HepG2 (cell line): ENCODE measurements around the gene COQ3. TPM values are rescaled to one million over a fixed set of nuclear protein-coding genes. Genes with fewer than 3 reads are reported as not detected.

Experiments
- ATAC-seq: fragments of 200-7000 bp; cut with Tn5 transposase; 3 replicates; pipeline ENCODE4 v1.9.1; 2020; ENCODE audit warnings: mild to moderate bottlenecking, moderate library complexity
- BruUV-seq: library from RNA; stranded (reverse); fragments of 400-500 nt; replicated peaks from 2 replicates; lab custom pipeline; 2021; lab: Mats Ljungman, UMichigan
- CTCF ChIA-PET: fragments of 300-600 bp; formaldehyde crosslinking; extraction: SDS; loops from one replicate; lab custom pipeline; 2021; ENCODE audit warnings: low total read pairs, inconsistent platforms, low intra/inter-chr PET ratio; lab: Yijun Ruan, JAX
- POLR2A ChIA-PET: fragments of 350-600 bp; sonication (Branson Sonifier 250); formaldehyde crosslinking; loops from one replicate; lab custom pipeline; 2020; ENCODE audit warnings: antibody characterized with exemption, inconsistent platforms; lab: Yijun Ruan, JAX
- DNase-seq: peaks from one replicate; pipeline ENCODE4 v3.0.0-alpha.2; 2015; ENCODE audit warnings: low spot score
- FAIRE-seq: peaks from 3 replicates; lab custom pipeline; 2011; peaks lifted over from hg19 to GRCh38; lab: Jason Lieb, UNC
- H2AFZ ChIP-seq: one replicate; pipeline ENCODE4 v1.6.1; 2011; ENCODE audit warnings: low read length, inconsistent platforms
- H3K27ac ChIP-seq: fragments of 300-600 bp; 3 replicates; pipeline ENCODE4 v1.8.0; 2011; ENCODE audit warnings: mixed run types, mild to moderate bottlenecking, mixed read lengths, low read length, inconsistent platforms; ENCODE audit not compliant: insufficient read depth; ENCODE audit errors: extremely low read length
- H3K27me3 ChIP-seq, 2 experiments: fragments of 200-600 bp in 1 of 2; 2 replicates in 1 of 2; 3 replicates in 1 of 2; pipeline versions ENCODE4 v1.6.0 to v1.8.0; 2011; ENCODE audit warnings: low read length in 2 of 2, mild to moderate bottlenecking in 2 of 2, moderate library complexity in 2 of 2, inconsistent platforms in 1 of 2; ENCODE audit not compliant: insufficient read depth in 2 of 2, control insufficient read depth in 1 of 2
- H3K36me3 ChIP-seq, 2 experiments: fragments of 200-600 bp in 1 of 2; replicated peaks in 1 of 2; 2 replicates in 1 of 2; 3 replicates in 1 of 2; pipeline versions ENCODE4 v1.5.1 to v1.8.0; 2011; ENCODE audit warnings: low read length in 2 of 2, inconsistent platforms in 1 of 2; ENCODE audit not compliant: insufficient read depth in 2 of 2, control insufficient read depth in 1 of 2
- H3K4me1 ChIP-seq: 2 replicates; pipeline ENCODE4 v1.5.1; 2012; ENCODE audit warnings: low read length, inconsistent platforms; ENCODE audit not compliant: insufficient read depth
- H3K4me2 ChIP-seq: 2 replicates; pipeline ENCODE4 v1.6.0; 2011; ENCODE audit warnings: low read depth, low read length, inconsistent platforms
- H3K4me3 ChIP-seq, 3 experiments: fragments of 200-600 bp in 1 of 3; sonication (generic), shearing (Covaris generic) in 1 of 3; replicated peaks in 1 of 3; 2 replicates each; pipeline ENCODE4 v1.5.1; 2011 to 2016; ENCODE audit warnings: low read length in 3 of 3, inconsistent platforms in 2 of 3, low read depth in 2 of 3, mild to moderate bottlenecking in 2 of 3, control low read depth in 1 of 3, mixed read lengths in 1 of 3; ENCODE audit not compliant: insufficient read depth in 1 of 3
- H3K79me2 ChIP-seq: one replicate; pipeline ENCODE4 v1.6.1; 2011; ENCODE audit warnings: low read length, inconsistent platforms; ENCODE audit not compliant: insufficient read depth
- H3K9ac ChIP-seq: 2 replicates; pipeline ENCODE4 v1.6.0; 2011; ENCODE audit warnings: mild to moderate bottlenecking, low read depth, low read length, inconsistent platforms; ENCODE audit not compliant: insufficient read depth
- H3K9me3 ChIP-seq: 2 replicates; pipeline ENCODE4 v1.5.1; 2012; ENCODE audit warnings: mild to moderate bottlenecking, low read length
- H4K20me1 ChIP-seq: 2 replicates; pipeline ENCODE4 v1.6.0; 2011; ENCODE audit warnings: inconsistent platforms, mild to moderate bottlenecking, low read length, moderate library complexity; ENCODE audit not compliant: insufficient read depth
- ARNTL ChIP-seq: sonication (generic); formaldehyde crosslinking; IDR thresholded peaks from 2 replicates; pipeline ENCODE4 v1.4.0; 2020; ENCODE audit warnings: mild to moderate bottlenecking, missing genetic modification reagents
- ATF7 ChIP-seq, 2 experiments: fragments of 450-650 bp in 1 of 2; sonication (generic) in 1 of 2; formaldehyde crosslinking in 1 of 2; IDR thresholded peaks; 2 replicates each; pipeline versions ENCODE4 v1.4.0 to v1.6.1; 2016 to 2020; ENCODE audit warnings: antibody characterized with exemption in 1 of 2, mild to moderate bottlenecking in 1 of 2, missing genetic modification reagents in 1 of 2
- CEBPB ChIP-seq: IDR thresholded peaks from 2 replicates; pipeline ENCODE4 v1.6.1; 2011; ENCODE audit warnings: low read depth, low read length, improper control_type of control experiment, borderline replicate concordance
- CREM ChIP-seq, 2 experiments: sonication (generic) in 1 of 2; formaldehyde crosslinking in 1 of 2; IDR thresholded peaks; 2 replicates each; pipeline versions ENCODE4 v1.4.0 to v1.6.1; 2016 to 2020; ENCODE audit warnings: antibody characterized with exemption in 1 of 2, mild to moderate bottlenecking in 1 of 2, missing genetic modification reagents in 1 of 2
- GATAD1 ChIP-seq: IDR thresholded peaks from 2 replicates; pipeline ENCODE4 v1.6.1; 2016; ENCODE audit warnings: missing genetic modification reagents, missing compliant biosample characterization
- GZF1 ChIP-seq: sonication (generic); formaldehyde crosslinking; IDR thresholded peaks from 2 replicates; pipeline ENCODE4 v1.5.1; 2020; ENCODE audit warnings: mild to moderate bottlenecking, missing genetic modification reagents
- HMG20A ChIP-seq: IDR thresholded peaks from 2 replicates; pipeline ENCODE4 v1.6.1; 2016; ENCODE audit warnings: borderline replicate concordance
- MIER2 ChIP-seq: IDR thresholded peaks from 2 replicates; pipeline ENCODE4 v1.6.1; 2016; ENCODE audit warnings: missing biosample characterization, missing genetic modification reagents
- RBAK ChIP-seq: sonication (generic); formaldehyde crosslinking; IDR thresholded peaks from 2 replicates; pipeline ENCODE4 v1.5.1; 2020; ENCODE audit warnings: mild to moderate bottlenecking, missing genetic modification reagents
- SP2 ChIP-seq: sonication (generic); formaldehyde crosslinking; IDR thresholded peaks from 2 replicates; pipeline ENCODE4 v1.5.1; 2020; ENCODE audit warnings: mild to moderate bottlenecking, missing genetic modification reagents
- THAP8 ChIP-seq: sonication (generic); formaldehyde crosslinking; IDR thresholded peaks from 2 replicates; pipeline ENCODE4 v1.5.1; 2020; ENCODE audit warnings: missing genetic modification reagents, mild to moderate bottlenecking, borderline replicate concordance
- ZC3H4 ChIP-seq: sonication (generic); formaldehyde crosslinking; IDR thresholded peaks from 2 replicates; pipeline ENCODE4 v1.4.0; 2020; ENCODE audit warnings: missing genetic modification reagents, borderline replicate concordance
- ZFP91 ChIP-seq: sonication (generic); formaldehyde crosslinking; IDR thresholded peaks from 2 replicates; pipeline ENCODE4 v1.9.0; 2022; ENCODE audit warnings: missing genetic modification reagents, mild to moderate bottlenecking, borderline replicate concordance
- ZNF235 ChIP-seq: sonication (generic); formaldehyde crosslinking; IDR thresholded peaks from 2 replicates; pipeline ENCODE4 v1.8.1; 2023; ENCODE audit warnings: mild to moderate bottlenecking, missing genetic modification reagents, borderline replicate concordance
- ZNF282 ChIP-seq: fragments of 450-650 bp; IDR thresholded peaks from 2 replicates; pipeline ENCODE4 v1.6.1; 2018; ENCODE audit not compliant: partially characterized antibody
- ZNF75D ChIP-seq: sonication (generic); formaldehyde crosslinking; IDR thresholded peaks from 2 replicates; pipeline ENCODE4 v1.8.1; 2023; ENCODE audit warnings: missing genetic modification reagents, mild to moderate bottlenecking, borderline replicate concordance
- ZNF772 ChIP-seq: sonication (generic); formaldehyde crosslinking; IDR thresholded peaks from 2 replicates; pipeline ENCODE4 v1.5.0; 2020; ENCODE audit warnings: mild to moderate bottlenecking, missing genetic modification reagents
- ZNF777 ChIP-seq: sonication (generic); formaldehyde crosslinking; IDR thresholded peaks from 2 replicates; pipeline ENCODE4 v1.4.0; 2020; ENCODE audit warnings: missing genetic modification reagents
- in situ Hi-C: cut with HindIII; loops from 2 replicates; pipeline ENCODE4 v1.10.0; 2017; ENCODE audit warnings: low pct_unique_long_range_greater_than_20kb; ENCODE audit not compliant: extremely low pct_ligation_motif_present
- intact Hi-C: fragments of 100-400 bp; cut with micrococcal nuclease; formaldehyde crosslinking; loops from one replicate; pipeline ENCODE4 v1.10.0; 2022; ENCODE audit not compliant: unreplicated experiment
- polyA plus RNA-seq, 8 experiments: library from polyadenylated mRNA; depleted of rRNA in 3 of 8; stranded (reverse) in 7 of 8; unstranded in 1 of 8; fragments of >200 nt; fragmentation: Illumina TruSeq in 4 of 8; extraction: Trizol in 4 of 8; gene quantifications; 2 replicates each; pipeline versions ENCODE4 v1.2.1 to v1.2.3, GENCODE V29; 2011 to 2016; ENCODE audit warnings: low read depth in 4 of 8, missing spikeins in 1 of 8, mixed read lengths in 1 of 8; ENCODE audit not compliant: insufficient read depth in 1 of 8
- total RNA-seq, 5 experiments: library from RNA; depleted of rRNA; stranded (reverse); fragments of >200 nt; fragmentation: Illumina TruSeq; extraction: Trizol; gene quantifications; 2 replicates each; pipeline ENCODE4 v1.2.3, GENCODE V29; 2016; ENCODE audit warnings: low read depth in 1 of 5
- TF ChIP-seq, protein P1 (sequence below): IDR thresholded peaks from 2 replicates; pipeline ENCODE4 v1.6.1; 2016; ENCODE audit warnings: missing genetic modification reagents, missing compliant biosample characterization

COQ3 gene
- total and polyA plus RNA-seq, 2 of the 13 experiments (the other 11 are each of a cell fraction or from before 2014, with no cell fraction given), result 5.3 to 20.5 TPM

- TF ChIP-seq HMG20A, result no peak
- no peak for TF ChIP-seq THAP8
- TF ChIP-seq, protein P1, sequence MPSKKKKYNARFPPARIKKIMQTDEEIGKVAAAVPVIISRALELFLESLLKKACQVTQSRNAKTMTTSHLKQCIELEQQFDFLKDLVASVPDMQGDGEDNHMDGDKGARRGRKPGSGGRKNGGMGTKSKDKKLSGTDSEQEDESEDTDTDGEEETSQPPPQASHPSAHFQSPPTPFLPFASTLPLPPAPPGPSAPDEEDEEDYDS (CRISPR knock-in tag), result no peak
- TF ChIP-seq ZNF75D, result no peak
- no peak for TF ChIP-seq ATF7 (IDR thresholded peaks at IDR 0.05)
- TF ChIP-seq ATF7 (CRISPR knock-in tag; IDR thresholded peaks at IDR 0.05), result no peak
- no peak for TF ChIP-seq SP2
- no peak for TF ChIP-seq RBAK (CRISPR knock-in tag)
- no peak for TF ChIP-seq ZNF235
- TF ChIP-seq ARNTL (CRISPR knock-in tag), result no peak
- TF ChIP-seq GATAD1 (CRISPR knock-in tag), result no peak
- no peak for TF ChIP-seq ZFP91
- no peak for TF ChIP-seq ZNF772 (CRISPR knock-in tag)
- TF ChIP-seq CREM (IDR thresholded peaks at IDR 0.05), result no peak
- TF ChIP-seq CREM (CRISPR knock-in tag; IDR thresholded peaks at IDR 0.05), result no peak
- TF ChIP-seq ZNF777 (CRISPR knock-in tag), result no peak
- TF ChIP-seq ZC3H4 (CRISPR knock-in tag), result no peak
- TF ChIP-seq CEBPB, result no peak
- no peak for TF ChIP-seq ZNF282
- no peak for TF ChIP-seq GZF1 (CRISPR knock-in tag)
- TF ChIP-seq MIER2, result no peak
- TF ChIP-seq, all 625 proteins: peak for 0
- Histone ChIP-seq H3K9me3 (no peaks in the 10 kb centered on the region), H3K9ac (no peak overlapping the region), H3K27me3 (no peaks in the 10 kb centered on the region), H3K27ac (no peak overlapping the region), H4K20me1 (no peaks in the 10 kb centered on the region), H3K4me1 (no peaks in the 10 kb centered on the region), H3K79me2 (no peaks in the 10 kb centered on the region), H3K36me3 (no peaks in the 10 kb centered on the region), H3K4me2 (no peak overlapping the region), H3K4me3 (no peak overlapping the region), H2AFZ (no peak overlapping the region)
- DNase-seq (no peak), FAIRE-seq (no peak), ATAC-seq (no peak)
- CTCF ChIA-PET, result no interaction called here
- in situ Hi-C loops (loop anchor here (25.0 kb wide), 1 partner anchor 487 kb away; no protein-coding TSS in a partner anchor), intact Hi-C loops (no loop called here)
- POLR2A ChIA-PET, result no interaction called here
- BruUV-seq, result no TSS peak
Measured at GRCh38 chr6:99324996-99325395, 69.0 kb downstream of the COQ3 start.
